HuH-7.5 (cell line): ENCODE results near the gene PVALEF.
A peak's percentile ranks its signal among the peaks of the same experiment; 100 is the strongest.

ENCODE experiments used
- DNase-seq: peaks from one replicate; pipeline ENCODE4 v3.0.0; 2011; ENCODE audit warnings: low spot score

Gene PVALEF

DNA sequence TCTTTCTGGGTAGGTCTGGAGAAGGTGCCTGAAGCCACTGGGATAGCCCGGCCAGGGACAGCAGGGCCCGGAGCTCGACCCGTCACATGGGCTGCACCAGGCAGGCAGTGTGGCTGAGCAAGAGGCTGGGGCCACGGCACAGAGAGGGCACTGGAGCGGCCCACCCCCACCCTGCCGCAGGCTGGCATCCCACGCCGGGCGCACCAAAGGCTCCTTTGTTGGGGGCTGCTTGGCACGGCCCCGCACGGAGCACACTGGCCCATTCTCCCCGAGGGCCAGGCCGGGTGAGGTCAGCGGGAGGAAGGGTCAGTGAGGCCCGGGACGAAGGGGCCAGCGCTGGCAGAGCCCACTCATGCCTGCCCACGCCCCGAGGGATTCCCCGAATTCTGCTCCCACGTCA lies 36.5 kb upstream of the PVALEF start:
- DNase-seq: no peak

DNA sequence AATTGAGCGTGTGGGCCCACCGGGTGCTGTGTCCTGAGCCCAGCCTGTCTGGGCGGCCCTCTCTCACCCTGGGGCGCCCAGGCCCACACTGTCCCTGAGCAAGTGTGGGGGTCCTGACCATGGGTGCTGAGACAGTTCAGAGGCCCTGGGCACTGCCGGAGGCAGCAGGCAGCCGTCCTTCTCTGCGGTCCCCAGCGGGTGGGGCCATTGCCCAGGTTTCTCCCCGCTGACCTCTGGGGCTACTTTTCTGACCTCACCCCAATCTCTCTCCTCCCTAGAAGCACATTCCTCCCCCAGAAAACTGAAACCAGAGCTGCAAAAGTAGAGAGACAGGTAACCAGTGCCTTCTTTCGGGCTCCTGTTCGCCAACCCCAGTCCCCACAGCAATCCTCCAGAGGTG lies 36.0 kb upstream of the PVALEF start:
- no peak for DNase-seq

DNA sequence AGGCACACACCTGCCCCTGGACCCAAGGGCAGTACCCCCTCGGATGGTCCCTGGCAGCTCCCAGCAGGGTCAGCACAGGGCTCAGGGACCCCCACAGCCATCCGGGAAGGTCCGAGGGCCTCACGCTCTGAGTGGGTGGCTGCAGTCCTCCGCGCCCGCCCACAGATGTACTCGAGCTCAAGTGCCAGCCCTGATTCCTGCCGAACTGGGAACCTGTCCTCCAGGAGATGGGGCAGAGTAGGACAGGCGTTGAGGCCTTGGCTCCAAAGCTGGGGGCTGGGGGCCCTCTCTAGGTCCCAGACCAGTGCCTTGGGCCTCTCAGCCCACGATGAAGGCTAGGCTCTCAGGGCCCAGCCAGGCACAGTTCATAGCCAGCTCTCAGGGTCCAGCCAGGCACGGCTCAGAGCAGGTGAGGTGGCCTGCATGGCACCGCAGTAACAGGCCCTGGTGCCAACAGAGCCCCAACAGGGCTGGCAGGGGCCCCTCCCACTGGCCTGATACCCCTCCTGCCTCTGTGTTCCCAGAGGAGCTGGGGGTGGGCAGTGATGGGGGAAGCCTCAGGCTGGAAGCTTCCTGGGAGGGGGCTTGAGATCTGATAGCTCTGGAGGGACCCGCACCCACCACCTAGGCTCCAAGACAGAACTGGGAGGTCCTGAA lies 35.5 kb upstream of the PVALEF start:
- DNase-seq: no peak

DNA sequence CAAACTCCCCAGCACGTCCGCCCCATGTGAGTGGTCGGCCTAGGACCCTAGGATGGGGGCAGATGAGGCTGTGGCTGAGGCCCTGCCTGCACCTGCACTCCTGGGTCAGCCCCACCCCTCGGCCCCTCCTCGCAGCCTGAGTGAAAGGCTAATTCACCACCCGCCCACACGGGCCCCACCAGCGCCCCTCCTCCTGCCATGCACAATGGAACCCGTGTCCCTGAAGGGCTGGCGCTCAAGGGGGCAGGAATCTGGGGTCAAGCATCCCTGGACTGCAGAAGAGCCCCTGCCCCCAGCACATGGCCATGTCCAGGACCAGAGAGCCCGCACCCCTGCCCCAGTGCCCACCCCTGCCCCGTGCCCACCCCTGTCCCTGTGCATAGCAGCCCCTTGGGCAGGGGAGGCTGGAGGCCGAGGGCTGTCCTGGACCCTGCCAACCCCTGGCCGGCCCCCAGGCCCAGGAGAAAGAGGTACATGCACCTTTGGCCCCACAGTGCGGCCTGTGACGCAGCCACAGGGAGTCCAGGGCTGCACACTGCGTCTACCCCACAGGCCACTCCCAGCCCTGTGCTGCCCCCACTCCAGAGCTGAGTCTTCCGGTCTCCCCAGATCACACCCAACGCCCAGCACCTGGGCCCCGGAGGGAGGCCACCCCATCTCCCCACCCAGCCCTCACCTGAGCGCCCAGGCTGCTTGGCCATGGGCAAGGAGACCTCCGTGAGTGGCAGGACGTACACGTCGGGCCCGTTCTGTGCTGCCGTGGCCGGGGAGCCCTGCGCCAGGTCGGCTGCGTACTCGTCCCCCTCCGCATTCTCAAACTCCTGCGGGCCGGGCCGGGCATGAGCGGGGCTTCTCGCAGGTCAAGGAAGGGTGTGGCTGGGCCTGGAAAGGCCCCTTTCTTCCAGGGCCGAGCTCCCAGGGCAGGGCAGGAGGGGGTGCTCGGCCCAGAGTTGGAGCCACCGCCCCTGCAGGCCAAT lies 34.6 kb upstream of the PVALEF start:
- no peak for DNase-seq

DNA sequence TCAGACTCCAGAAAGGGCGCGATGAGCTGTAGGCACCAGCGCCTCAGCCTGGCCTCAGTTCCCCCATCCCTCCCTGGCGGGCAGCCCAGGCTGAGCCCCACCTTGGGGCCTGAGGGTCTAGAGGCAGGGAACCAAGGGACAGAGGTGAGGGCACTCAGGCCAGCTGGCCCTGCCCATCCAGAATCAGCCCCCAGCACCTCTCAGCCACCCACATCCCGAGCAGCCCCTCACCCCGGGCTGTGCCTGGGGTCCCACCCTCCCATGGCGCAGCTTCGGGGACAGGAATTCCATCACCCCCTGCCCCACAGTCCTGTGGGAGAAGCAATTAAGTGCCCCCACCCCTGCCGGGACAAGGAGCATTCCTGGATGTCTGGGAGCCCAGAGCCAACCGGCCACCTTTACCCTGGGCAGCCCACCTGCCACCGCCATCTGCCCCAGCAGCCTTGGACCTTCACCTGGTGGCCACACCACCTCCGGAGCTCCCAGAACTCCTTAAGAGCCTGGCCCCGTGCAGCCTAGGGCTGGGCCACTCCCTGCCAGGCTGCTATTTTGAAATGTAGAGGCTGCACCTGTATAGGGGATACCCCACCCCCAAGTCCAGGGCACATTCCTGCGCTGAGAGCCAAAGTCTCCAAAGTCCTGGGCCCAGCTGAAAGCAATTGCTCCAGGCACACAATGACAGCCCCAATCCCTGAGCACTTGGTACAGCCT lies 33.7 kb upstream of the PVALEF start:
- no peak for DNase-seq

DNA sequence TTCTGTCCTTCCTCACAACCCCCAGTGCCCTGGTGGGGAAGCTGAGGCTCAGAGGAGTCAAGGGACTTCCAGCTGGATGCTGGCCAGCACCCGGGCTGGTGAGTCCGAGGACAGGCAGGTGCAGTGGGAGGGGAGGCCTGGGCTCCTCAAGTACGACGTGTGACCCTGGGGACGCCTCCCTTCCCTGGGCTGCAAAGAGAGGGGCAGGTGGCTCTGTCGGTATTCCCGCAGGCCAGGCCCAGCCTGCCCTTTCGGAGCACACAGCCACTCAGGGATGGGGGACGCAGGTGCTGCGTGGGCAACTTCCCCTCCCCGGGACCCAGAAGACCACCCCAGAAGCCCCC lies 33.1 kb upstream of the PVALEF start:
- DNase-seq: no peak

DNA sequence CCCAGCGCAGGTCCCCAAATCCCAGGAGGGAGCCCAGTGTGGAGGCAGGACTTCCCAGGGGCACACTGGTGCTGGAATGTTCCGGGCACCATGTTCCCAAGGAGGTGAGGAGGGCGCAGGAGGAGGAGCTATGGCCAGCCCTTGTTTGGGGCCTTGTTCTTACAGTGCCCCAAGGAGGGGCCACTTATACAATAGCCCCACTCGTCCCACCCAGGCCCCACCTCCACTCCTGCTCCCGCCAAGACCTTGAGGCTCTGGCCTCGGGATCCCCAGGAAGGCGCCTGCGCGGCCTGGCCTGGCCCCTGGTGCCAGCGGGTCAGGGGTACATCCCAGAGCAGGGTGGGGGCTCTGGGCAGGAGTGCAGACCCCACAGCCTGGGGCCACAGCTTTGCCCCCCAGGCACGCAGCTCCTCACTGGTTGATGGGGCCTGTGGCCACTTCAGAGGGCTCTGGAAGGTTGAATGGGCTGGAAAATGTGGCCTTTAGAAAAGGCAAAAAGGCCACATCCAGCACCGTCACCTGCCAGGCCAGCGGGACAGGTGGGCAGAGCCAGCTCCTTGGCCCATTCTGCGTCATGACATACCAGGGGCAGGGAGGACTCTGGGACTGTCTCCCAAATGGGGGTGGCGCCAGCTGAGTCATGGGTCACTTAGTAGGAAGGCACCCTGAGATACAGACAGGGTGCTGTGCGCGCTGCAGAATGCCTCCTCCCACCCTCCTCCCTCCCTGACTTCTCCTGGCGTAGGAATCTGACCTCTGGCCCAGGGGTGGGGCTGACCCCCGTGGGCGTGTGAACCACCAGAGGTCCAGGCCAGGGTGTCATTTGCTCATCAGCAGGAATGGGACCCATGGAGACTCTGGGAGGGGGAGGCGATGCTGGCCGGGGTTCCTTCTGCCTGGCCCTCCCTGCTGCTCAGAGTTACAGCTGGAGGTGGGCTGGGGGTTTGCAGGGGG lies 32.3 kb upstream of the PVALEF start:
- no peak for DNase-seq

DNA sequence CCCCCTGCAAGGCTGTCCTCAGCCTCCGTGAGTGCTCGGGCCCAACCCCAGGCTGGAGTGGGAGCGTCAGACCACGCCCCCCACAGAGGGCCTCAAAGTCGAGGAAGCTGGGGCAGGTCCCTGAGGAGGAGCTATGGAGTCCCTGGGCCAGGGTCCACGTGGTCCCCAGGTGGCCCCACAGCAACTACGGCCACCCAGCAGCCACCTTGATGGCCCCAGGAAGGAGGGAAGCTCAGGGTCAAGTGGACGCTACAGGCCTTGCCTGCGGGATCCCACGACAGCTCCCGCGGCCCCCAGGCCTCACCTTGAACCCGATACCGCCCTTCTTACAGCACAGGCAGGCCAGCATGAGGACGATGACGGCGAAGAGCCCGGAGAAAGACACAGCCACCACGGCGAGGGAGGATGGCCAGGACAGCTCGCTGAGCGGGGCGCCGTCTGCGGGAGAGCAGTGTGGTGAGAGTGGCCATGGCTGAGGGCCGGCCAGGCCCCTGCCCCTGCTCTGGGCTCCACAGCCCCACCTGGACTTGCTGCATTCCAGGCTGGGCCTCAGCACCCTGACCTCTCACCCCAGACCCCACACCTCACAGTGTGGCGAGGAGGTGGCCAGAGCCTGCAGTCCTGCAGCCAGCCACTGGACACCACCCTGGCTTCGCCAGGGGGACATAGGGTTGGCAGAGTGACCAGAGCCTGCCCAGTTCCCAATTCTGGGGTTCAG lies 31.1 kb upstream of the PVALEF start:
- no peak for DNase-seq

DNA sequence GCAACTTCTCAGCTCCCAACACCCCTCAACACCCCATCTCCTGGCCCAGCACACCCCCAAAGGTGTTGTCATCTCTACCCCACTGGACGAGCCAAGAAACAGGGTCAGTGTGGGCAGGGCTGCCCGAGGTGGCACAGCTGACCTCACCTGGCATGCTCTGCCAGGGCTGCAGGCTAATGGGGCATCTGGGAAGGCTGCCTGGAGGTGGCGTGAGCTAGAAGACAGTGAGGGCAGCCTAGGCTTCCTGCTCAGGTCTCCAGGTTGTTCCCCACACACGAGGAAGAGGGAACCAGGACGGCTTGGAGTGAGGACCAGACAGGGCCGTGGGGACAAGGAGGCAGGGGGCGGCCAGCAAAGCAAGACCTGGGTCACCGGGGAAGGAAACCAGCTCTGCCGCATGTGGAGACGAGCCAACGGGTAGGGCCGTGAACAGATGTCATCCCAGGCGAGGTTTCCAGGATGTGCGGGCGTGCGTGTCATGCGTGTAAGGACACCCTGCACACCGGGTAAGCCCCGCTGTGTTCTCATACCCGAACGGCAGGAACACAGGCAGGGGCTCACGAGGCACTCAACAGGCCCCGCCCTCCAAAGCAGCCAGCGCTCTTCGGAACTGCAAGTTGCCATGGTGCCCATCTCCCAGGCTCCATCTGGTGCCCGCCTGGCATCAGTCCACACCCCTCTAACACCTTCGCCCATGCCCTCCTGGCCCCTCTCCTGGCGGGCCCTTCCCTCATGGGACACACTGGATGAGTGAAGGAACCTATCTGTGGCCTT lies 29.6 kb upstream of the PVALEF start:
- DNase-seq: no peak

DNA sequence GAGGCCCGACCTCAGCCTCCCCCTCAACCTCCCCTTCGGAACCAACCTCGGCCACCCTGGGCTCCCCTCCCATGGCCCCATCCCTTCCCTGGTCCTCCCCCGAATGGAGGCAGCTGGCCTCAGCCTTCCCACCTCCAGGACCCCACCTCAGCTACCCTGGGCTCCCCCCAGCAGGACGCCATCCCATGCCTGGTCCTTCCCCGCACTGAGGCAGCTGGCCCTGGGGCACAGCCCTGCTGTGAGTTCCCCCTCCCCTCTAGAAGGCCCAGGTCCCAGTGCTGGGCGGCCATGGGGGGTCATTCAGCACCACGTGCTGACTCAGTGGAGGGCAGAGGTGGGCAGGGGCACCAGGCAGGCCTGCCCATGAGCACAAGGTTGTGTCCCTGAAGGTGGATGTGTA lies 28.9 kb upstream of the PVALEF start:
- DNase-seq: no peak

DNA sequence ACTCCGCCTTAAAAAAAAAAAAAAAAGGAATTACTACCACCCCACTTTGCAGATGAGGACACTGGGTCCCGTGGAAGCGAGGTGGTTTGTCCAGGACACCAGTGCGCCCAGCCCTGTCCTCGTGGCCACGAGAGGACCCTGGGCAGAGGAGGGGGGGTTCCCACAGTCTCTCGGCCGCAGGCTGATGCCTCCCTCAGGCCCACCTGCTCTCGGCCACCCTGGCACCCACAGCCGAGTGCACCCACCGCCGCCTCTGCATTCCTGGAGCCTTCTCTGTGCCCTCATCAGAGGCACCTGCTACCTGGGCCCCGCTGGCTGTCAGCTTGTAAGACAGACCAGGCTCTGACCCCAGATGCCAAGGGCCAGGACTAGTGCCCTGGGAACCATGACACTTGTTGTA lies 28.1 kb upstream of the PVALEF start:
- DNase-seq: no peak

DNA sequence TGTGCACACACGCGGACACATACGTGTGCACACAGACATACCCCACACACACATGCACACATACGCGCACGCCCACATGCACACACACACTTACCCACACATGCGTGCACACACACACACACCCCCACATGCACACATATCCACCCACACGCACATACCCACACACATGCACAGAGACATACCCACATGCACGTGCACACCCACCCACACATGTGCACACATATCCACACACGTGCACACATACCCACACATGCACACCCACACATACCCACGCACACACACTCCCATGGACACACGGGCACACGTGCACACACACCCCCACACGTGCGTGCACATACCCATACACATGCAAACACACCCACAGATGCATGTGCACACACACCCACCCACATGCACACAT lies 27.2 kb upstream of the PVALEF start:
- no peak for DNase-seq

DNA sequence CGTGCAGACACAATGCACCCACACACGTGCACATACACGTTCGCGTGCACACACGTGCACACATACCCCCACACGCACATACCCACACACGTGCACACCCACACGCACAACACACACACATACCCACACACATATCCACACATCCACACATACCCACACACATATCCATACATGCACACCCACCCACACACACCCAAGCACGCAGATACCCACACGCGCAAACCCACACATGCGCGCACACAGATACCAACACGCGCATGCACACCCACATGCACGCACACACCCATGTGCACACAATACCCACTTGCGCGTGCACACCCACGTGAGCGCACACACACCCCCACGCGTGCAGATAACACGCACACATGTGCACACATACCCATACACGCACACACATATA lies 26.8 kb upstream of the PVALEF start:
- no peak for DNase-seq

DNA sequence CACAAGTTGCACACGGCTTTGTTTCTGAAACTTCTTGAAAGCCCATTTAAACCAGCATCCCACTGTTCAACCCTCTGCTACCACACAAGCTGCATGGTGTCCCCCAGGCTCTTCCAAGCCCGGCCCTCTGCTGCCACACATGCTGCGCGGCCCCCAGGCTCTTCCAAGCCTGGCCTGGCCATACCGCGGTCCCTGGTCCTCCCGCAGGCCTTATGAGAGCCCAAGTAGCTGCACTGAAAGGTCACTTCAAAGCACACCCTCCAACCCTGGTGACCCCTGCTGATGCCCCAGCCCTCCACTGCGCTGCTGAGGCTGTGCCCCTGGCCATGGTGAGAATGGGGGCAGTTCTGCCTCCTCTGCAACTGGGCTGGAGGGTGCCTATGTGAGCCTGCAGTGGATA lies 25.9 kb upstream of the PVALEF start:
- no peak for DNase-seq

DNA sequence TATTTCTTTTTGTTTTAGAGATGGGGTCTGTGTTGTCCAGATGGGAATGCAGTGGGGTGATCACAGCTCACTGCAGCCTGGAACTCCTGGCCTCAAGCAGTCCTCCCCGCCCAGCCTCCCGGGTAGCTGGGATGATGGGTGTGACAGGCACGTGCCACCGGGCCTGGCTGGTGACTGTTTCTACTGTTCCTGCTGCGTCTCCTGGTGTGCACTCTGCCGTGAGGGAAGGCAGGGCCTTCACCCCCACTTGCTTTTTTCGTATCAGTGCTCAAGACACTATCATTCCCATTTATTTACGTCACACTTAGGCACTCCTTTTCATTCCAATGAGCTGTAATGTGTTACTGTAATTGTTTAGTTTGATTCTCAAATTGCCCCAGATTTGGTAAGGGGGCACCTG lies 25.3 kb upstream of the PVALEF start:
- no peak for DNase-seq

DNA sequence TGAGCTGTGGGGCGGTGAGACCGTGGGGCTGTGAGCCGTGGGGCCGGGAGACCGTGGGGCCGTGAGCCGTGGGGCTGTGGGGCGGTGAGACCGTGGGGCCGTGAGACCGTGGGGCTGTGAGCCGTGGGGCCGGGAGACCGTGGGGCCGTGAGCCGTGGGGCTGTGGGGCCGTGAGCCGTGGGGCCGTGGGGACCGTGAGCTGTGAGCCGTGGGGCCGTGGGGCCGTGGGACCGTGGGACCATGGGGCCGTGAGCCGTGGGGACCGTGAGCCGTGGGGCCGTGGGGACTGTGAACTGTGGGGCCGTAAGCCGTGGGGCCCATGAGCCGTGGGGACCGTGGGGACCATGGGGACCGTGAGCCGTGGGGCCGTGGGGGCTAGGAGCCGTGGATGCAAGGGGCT lies 24.6 kb upstream of the PVALEF start:
- no peak for DNase-seq

DNA sequence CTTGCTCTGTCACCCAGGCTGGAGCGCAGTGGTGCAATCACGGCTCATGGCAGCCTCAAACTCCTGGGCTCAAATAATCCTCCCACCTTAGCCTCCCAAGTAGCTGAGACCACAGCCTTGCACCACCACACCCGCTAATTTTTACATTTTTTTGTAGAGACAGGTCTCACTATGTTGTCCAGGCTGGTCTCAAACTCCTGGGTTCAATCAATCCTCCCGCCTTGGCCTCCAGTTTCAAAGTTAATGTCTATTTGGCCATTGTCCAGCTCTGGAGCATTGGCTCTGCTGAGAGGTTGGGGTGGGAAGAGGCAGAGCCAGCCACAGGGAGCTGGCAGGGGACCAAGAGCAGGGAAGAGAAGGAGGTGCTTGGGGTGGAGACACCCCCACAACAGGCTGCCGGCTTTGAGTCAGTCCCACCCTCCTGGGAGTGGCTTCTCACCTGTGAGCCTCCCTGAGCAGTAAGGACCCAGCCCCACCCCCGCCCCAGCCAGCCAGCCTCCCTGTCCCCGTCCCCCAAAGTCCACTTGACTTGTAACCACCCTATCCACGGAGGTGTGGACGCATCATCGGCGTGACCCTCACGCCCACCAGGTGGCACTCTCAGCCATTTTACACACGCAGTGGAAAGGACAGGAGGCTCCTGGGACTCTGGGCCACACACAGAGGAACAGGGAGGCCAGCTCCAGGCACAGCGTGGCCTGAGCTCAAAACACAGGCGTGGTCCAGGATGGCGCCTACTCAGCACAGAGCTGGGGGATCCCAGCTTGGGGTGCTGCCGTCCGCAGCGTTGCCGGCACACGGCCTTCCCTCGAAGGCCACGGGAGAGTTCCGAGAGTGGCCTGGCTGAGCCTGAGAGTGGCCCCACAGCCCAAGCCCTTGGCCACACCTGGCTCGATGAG lies 22.8 kb upstream of the PVALEF start:
- DNase-seq: peak; percentile 92

DNA sequence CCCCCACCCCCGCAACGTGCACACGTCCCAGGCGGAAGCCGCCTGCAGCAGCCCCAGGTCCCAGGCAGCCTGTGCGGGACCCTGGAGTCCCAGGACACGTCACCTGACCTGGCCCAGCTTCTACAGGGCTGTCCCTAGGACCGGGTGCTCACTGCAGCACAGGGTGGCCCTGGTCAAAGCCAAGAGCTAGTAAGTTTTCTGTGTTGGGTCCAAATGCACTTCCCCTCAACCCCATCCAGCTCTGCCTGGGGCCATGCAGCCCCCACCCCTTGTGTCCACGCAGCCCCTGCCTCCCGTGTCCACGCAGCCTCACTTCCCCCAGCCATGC lies 22.1 kb upstream of the PVALEF start:
- no peak for DNase-seq

DNA sequence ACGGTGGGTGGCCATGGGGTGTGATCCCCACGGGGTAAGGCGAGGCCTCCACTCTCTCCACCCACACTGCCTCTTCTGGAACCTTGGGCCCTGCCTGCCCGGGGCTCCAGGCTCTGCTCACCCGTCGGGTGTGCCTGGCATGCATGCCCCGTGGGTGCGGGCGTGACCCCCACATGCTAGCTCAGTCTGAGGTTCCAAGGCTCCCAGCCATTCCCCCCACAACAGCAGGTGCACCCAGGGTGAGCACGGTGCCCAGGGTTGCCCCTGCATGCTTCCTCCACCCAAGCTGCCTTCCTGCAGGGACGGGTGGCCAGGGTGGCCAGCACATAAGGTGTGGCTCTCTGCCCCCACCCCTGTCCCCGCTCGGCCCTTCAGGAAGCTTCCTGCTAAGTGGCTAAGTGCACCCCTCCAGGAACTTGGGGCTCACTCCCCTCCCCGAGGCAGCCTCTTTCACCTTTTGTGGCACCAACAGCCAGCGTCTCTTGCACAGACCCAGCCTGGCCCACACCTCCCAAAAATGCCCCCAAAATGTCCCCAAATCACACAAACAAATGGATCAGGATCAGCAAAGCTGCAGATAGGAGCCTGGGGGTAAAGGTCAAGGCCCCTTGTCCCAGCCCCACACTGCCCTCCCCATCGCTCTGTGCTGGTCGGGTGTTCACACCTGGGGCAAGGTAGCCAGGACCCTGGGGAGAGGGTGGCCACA lies 21.4 kb upstream of the PVALEF start:
- DNase-seq: no peak
